GM12873 (cell line): ENCODE results near the gene RAI1.

ENCODE experiments used
- TF ChIP-seq, protein P1 (sequence below): IDR thresholded peaks from 2 replicates; pipeline ENCODE4 v1.5.1; 2012; ENCODE audit warnings: low read depth, mild to moderate bottlenecking, moderate library complexity, low read length, control low read depth; ENCODE audit not compliant: insufficient read depth; ENCODE audit errors: missing control alignments

RAI1 gene

DNA sequence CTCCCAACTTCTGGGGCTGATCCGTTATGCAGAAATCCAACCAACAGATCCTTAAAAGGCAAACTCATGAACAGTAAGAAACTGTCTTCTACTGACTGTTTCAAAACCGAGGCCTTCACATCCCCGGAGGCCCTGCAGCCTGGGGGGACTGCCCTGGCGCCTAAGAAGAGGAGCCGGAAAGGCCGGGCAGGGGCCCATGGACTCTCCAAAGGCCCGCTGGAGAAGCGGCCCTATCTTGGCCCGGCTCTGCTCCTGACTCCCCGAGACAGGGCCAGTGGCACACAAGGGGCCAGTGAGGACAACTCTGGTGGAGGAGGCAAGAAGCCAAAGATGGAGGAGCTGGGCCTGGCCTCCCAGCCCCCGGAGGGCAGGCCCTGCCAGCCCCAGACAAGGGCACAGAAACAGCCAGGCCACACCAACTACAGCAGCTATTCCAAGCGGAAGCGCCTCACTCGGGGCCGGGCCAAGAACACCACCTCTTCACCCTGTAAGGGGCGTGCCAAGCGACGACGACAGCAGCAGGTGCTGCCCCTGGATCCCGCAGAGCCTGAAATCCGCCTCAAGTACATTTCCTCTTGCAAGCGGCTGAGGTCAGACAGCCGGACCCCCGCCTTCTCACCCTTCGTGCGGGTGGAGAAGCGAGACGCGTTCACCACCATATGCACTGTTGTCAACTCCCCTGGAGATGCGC, 116.0 kb downstream of the RAI1 start:
- TF ChIP-seq, protein P1, sequence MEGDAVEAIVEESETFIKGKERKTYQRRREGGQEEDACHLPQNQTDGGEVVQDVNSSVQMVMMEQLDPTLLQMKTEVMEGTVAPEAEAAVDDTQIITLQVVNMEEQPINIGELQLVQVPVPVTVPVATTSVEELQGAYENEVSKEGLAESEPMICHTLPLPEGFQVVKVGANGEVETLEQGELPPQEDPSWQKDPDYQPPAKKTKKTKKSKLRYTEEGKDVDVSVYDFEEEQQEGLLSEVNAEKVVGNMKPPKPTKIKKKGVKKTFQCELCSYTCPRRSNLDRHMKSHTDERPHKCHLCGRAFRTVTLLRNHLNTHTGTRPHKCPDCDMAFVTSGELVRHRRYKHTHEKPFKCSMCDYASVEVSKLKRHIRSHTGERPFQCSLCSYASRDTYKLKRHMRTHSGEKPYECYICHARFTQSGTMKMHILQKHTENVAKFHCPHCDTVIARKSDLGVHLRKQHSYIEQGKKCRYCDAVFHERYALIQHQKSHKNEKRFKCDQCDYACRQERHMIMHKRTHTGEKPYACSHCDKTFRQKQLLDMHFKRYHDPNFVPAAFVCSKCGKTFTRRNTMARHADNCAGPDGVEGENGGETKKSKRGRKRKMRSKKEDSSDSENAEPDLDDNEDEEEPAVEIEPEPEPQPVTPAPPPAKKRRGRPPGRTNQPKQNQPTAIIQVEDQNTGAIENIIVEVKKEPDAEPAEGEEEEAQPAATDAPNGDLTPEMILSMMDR = no peak

DNA sequence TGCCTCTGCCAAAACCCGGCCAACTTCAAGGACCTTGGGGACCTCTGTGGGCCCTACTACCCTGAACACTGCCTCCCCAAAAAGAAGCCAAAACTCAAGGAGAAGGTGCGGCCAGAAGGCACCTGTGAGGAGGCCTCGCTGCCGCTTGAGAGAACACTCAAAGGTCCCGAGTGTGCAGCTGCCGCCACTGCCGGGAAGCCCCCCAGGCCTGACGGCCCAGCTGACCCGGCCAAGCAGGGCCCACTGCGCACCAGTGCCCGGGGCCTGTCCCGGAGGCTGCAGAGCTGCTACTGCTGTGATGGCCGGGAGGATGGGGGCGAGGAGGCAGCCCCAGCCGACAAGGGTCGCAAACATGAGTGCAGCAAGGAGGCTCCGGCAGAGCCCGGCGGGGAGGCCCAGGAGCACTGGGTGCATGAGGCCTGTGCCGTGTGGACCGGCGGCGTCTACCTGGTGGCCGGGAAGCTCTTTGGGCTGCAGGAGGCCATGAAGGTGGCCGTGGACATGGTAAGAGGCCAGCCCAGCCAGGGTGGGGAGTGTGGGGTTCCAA, 116.8 kb downstream of the RAI1 start:
- TF ChIP-seq, protein P1 = no peak

DNA sequence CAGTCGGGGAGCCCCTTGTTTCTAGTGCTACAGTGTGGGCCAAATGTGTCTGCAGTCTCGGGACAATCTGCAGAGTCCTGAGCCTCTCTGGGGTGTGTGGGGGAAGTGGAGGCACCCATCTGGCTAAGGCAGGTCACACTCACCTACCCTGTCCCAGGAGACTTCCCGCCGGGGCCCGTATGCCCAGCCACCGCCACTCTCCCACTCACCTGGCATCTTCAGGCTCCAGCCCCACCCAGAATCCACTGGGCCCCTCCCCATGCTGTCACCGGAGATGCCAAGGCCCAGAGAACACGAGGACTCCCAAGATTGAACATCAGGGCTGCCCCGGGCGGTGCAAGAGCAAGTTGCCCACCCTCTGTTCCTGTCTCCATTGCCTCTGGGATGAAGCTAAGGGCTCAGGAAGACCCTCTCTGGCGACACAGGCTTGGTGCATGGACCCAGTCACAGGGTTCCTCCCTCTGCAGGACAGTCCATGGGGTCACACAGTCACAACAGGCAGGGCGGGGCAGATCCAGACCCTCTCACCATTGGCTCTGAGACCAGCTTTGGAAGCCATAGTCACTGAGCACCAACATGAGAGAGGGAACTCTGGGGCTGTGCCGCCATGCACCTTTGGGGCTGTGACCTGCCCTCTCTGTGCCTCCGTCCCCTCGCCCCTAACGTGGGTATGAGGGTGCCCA, 117.5 kb downstream of the RAI1 start:
- TF ChIP-seq, protein P1 = no peak

- TF ChIP-seq, protein P1 = no peak
Measured at GRCh38 chr17:17800504-17801021, 119.3 kb downstream of the RAI1 start.

DNA sequence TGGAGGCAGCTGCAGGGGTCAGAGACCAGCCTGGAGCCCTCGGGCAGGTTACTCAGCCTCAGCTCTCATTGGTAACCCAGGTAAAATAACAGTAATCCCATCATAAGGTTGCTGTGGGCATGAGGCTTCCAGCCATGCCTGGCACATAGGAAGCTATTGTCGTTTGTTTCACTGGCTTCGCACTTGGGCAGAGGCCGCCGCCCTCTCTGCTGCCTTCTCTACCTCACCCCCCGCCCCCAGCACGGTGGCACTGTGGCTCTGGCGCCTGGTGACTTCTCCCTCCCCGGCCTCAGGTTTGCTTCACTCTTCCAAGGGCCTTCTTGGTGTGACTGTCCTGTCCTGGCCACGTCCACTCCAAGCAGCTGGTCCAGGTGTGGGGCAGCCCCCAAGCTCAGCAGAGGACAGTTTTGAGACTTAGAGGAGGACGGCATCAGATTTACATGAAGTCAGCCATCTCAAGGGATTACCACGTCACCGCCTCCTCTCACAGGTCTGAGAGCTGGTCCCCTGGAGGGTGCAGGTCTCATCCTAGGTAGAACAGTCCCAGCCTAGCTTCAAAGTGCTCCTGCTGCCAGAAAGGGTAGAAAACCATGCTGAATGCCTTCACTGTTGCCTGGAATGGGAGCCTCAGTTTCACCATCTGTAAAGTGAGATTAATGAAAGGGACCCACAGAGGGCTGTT, 120.7 kb downstream of the RAI1 start:
- TF ChIP-seq, protein P1 = no peak

GRCh38 chr17:17804007-17804406, 122.7 kb downstream of the RAI1 start:
- TF ChIP-seq, protein P1 = no peak

DNA sequence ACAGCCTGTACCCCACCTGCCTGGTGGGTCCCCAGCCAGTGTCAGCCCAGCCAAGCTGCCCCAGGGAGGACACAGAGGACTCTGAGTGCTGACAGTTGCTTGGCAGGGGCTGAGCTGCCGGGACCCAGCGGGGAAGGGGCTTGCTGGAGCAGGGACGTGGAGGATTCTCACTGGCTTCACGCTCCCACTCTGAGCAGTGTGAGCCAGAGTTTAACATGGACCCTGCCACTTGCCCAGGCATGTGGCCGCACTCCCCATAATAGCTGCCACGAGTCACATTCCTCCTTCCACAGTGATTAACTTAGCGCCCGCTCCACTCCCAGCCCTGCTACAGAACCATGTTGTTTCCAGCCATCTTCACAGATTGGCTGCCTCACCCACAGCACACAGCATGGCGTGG, 124.3 kb downstream of the RAI1 start:
- TF ChIP-seq, protein P1 = no peak
